Stimulated activated CD4-positive, alpha-beta T cell treated with anti-CD3 and anti-CD28 coated beads, Interleukin-2, amount 100 ng/mL, for 48 hours (primary cell): ENCODE results near the gene LGALS7B.
"Not testable (repeated sequence)": the region's sequence is repeated elsewhere in the genome, so short reads cannot be mapped to it uniquely, and the experiment has no call there.

Source experiments
- DNase-seq, 2 donors: peaks; one replicate each; pipeline ENCODE4 v3.0.0-alpha.2; 2020

Gene LGALS7B

DNA sequence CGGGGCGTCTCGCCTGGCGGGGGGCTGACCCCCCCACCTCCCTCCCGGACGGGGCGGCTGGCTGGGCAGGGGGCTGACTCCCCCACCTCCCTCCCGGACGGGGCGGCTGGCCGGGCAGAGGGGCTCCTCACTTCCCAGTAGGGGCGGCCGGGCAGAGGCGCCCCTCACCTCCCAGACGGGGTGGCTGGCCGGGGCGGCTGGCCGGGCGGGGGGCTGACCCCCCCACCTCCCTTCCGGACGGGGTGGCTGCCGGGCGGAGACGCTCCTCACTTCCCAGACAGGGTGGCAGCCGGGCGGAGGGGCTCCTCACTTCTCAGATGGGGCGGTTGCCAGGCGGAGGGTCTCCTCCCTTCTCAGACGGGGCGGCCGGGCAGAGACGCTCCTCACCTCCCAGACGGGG, 8.8 kb downstream of the LGALS7B start:
- not testable (repeated sequence) for DNase-seq

GRCh38 chr19:38799104-38799503, 10.1 kb downstream of the LGALS7B start:
- DNase-seq, result no peak

DNA sequence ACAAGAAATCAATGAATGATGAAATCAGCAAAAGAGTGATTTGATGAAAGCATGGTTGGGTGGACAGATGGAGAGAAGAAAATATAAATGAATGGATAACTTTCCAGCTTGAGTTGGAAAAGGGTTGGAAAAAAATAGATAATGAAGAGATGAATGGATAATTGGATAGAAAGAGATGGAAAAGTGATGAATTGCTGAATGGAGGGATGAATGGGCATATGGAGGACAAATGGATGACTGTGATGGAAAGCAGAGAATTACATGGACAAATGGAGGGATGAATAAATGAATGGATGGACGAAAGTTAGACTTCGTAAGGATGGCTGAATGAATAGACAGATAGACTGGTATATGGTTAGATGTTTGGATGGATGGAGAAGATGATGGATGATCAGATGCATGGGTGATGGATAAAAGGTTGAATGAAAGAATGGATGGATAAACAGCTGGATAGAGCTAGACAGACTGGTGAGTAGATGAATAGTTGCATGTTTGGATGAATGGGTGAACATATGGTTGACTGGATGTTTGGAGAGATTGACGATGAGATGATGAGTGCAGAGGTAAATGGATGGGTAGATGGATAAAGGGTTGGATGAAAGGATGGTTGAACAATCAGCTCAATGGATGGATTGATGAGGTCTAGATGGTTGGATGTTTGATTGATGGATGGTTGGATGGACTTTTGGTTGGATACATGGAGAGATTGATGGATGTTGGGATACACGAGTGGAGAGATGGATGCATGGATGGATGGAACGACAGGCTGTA, 11.8 kb downstream of the LGALS7B start:
- DNase-seq, result no peak

DNA sequence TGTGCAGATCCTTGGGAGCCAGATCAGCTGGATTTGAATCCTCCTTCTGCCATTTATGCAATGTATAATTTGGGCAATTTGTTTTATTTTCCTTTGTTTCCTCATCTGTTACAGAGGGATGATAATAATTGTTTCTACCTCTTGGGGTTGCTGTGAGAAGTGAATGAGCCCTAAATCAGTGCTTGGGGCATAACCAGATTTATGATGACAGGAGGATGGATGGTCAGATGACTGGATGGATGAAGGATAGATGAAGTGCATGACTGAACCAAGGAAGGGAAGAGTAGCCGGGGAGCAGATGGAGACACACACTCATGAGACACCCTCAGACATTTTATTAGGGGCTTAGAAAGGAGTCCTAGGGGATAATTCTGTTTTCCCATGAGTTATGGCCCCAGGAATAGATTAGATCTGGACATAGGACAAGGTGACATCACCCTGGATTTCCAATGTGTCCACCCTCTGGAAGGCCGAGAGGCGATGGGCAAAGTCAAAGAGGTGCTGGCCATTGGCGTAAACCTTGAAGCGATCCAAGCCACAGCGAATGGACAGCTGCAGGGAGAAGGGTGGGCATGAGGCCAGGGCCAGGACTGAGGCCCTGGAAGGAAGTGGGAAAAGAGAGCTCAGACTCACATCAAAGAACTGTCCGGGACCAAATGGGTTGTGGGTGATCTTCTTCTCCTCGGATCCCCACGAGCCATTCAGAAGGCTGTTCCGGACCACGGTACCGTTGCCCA, 12.5 kb downstream of the LGALS7B start:
- no peak for DNase-seq

DNA sequence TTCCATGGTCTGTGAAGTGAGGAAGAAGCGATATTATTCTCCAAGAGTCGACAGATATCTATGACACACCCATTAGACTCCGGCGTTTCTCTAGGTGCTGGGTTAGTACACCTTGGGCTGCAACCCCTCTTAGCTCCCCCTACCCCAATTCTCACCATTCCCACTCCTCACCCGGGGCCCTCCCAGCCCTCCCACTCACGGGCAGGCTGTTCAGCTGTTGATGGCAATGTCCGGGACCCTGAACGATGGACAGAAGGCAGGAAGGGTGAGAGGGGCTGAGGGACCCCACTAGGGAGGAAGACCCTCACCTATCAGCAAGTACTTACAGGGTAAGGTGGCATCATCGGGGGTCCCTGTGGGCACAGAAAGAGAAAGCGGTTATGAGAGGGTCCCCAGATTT, 14.5 kb downstream of the LGALS7B start:
- DNase-seq, result no peak

DNA sequence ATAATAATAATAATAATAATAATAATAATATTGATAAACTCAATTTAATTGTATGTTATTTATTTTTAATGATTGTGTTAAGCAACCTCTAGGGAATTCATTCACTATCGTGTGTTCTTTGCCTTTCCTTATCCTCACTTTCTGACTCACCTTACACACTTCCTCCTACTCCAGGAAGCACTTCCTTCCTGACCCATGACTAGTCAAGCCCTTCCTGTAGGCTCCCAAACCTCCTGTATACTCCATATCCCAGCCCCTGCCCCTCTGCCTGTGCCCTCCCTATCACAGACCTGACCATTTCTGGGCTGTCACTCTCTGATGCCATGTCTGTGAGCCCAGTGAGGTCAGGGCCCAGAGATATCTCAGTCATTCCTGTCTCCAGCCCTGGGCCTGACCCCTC, 16.2 kb downstream of the LGALS7B start:
- DNase-seq, result no peak

DNA sequence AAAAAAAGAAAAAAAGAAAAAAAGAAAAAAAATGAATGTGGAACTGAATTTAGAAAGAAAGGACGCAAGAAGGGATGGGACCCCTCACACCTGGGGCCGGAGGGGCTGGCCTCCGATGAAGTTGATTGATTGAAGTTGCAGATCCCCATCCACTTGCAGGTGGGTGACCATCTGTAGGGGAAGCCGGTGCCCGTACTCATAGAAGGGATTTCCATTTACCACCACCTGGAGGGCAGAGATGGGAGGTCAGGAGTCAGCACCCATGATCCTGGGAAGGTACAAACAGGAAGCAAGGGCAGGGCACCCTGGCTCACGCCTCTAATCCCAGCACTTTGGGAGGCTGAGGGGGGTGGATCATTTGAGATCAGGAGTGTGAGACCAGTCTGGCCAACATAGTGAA, 17.4 kb downstream of the LGALS7B start:
- DNase-seq, result no peak

- not testable (repeated sequence) for DNase-seq
These were observed 18.5 kb downstream of the LGALS7B start for GRCh38 chr19:38807374-38808098.

DNA sequence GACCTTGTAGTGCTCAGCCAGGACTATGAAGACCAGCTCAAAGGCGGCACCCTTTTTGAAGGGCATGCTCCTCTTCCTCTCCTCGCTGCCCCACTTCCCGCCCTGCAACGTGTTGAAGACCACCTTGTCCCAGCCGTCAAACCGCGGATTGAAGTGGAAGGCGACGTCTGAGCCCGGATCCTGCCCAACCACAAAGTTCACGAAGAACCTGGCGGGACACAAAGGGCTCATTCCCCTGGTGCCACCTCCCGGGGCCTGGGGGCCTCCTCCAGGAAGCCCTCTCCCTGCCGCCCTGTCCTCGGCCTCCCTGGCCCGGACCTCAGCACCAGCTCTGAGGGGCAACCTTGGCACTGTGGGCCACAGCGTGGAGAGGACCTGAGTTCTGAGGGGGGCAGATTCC, 19.7 kb downstream of the LGALS7B start:
- DNase-seq, result no peak

DNA sequence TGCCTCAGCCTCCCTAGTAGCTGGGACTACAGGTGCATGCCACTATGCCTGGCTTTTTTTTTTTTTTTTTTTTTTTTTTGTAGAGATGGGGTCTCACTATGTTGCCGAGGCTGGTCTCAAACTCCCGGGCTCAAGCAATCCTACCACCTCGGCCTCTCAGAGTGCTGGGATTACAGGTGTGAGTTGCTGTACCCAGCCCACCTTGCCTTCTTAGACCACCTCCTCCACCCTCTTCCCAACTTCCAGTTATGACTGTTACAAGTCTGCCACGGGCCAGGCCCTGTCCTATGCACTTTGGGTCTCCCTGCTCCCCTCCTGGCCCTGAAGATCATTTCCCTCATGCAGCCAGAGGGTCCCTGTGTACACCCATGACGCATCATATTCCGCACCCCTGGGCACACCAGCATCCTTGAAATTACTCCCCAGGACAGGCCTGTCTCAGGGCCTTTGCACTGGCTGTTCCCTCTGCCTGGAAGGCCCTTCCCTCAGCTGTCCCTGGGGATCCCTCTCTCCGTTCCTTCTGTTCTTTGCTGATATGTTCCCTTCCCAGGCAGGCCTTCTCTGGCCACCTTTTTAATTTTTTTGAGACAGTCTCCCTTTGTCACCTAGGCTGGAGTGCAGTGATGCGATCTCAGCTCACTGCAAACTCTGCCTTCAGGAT, 20.7 kb downstream of the LGALS7B start:
- no peak for DNase-seq

DNA sequence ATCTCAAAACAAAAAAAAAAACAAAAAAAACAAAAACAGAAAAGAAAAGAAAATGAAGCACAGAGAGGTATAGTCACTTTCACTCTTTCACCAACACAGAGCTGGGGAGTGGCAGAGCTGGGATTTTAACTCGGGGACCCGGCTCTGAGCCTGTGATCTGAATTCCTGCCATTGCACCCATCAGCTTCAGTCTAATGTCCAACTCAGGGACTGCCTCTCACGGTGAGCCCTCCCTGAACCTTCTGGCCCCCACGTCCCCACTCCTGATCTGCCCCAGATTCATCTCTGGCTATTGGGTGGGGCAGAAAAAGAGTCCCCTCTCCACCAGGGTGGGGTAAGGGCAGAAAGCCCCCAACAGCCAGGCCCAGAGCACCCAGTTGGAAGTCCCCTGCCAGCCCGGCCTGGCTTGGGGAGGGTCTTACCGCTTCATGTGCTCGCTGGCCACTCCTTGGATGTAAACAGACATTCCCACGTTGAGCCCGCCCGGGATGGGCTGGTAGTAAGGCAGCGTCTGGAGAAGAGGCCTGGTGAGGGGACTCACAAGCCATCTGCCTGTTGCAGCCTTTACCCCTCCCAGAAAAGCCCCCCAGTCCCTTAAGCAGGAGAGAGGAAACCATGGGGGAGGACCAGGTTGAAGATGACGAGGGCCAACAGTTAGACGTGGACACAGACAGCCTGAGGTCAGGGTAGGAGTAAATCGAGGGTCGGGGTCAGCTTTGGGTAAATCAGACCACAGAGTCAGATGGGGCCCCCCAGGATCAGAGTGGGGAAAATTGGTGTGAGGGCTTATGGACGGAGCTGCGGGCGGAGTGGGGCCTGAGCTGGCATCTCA, 23.2 kb downstream of the LGALS7B start:
- DNase-seq, result no peak

DNA sequence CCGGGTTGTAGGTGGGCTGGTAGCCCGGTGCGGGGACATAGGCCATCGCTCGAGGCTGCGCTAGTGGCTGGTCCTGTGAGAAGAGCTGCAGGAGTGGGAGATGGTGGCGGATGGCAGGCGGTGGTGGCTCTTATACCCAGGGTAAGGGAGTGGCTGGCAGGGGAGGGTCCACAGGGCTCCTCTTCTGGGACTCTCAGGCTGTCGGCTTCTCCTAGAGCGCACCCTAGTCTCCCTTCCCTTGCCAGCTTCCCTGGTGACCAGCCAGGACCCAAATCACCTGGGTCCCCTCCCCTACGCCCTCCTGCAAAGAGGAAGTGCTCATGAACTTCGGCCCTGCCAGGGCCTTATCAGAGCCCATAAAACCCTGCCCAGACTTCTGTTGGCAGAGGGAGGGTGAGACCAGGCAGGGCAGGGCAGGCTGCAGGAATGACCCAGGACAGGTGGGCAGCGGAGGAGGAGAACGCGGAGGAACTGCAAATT, 23.9 kb downstream of the LGALS7B start, which contains the start of gene LGALS4:
Gene LGALS4 (minus strand): TSS at position 105 of the 480 bp plus-strand sequence. CDS start 59 bp downstream, at position 46.
- DNase-seq, result no peak

GRCh38 chr19:38813323-38813722, 24.3 kb downstream of the LGALS7B start:
- DNase-seq, result no peak

- DNase-seq, result not testable (repeated sequence)
These were observed 24.9 kb downstream of the LGALS7B start for GRCh38 chr19:38813932-38814331.

- no peak for DNase-seq
These were observed 26.3 kb downstream of the LGALS7B start for GRCh38 chr19:38815059-38816001.

- DNase-seq, result no peak
These were observed 27.2 kb downstream of the LGALS7B start for GRCh38 chr19:38816131-38816750.

GRCh38 chr19:38817081-38817480, 28.1 kb downstream of the LGALS7B start:
- no peak for DNase-seq

- DNase-seq, result no peak
These were observed 30.4 kb downstream of the LGALS7B start for GRCh38 chr19:38819231-38819920.

- DNase-seq, result not testable (repeated sequence)
These were observed 32.3 kb downstream of the LGALS7B start for GRCh38 chr19:38821230-38821825.
